LNCAP (cell line): ENCODE measurements around the gene TRAK2.

Experiments used
- TF ChIP-seq, protein P1 (sequence below): fragments of 450-650 bp; IDR thresholded peaks from 2 replicates; pipeline ENCODE4 v1.5.1; 2017; ENCODE audit warnings: mild to moderate bottlenecking

Gene TRAK2

DNA sequence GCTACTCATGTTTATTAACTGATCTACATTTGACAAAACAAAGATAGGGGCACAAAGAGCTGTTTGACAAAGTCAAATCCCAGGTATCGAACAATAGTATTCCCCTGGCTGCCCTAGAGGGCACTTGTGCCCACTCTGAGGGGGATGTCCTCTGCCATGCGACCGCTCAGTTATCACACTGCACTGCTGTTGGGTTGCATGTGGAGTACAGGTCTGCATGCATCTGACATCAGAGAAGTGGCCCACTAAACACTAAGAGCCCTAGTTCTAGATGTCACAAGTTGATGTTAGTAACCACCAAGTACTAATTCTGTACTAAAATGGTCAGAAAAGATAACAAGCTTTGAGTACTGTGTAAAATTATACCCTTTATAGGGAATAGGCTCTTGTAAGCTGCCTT, 74.0 kb downstream of the TRAK2 start:
- TF ChIP-seq, protein P1, sequence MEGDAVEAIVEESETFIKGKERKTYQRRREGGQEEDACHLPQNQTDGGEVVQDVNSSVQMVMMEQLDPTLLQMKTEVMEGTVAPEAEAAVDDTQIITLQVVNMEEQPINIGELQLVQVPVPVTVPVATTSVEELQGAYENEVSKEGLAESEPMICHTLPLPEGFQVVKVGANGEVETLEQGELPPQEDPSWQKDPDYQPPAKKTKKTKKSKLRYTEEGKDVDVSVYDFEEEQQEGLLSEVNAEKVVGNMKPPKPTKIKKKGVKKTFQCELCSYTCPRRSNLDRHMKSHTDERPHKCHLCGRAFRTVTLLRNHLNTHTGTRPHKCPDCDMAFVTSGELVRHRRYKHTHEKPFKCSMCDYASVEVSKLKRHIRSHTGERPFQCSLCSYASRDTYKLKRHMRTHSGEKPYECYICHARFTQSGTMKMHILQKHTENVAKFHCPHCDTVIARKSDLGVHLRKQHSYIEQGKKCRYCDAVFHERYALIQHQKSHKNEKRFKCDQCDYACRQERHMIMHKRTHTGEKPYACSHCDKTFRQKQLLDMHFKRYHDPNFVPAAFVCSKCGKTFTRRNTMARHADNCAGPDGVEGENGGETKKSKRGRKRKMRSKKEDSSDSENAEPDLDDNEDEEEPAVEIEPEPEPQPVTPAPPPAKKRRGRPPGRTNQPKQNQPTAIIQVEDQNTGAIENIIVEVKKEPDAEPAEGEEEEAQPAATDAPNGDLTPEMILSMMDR: no peak

DNA sequence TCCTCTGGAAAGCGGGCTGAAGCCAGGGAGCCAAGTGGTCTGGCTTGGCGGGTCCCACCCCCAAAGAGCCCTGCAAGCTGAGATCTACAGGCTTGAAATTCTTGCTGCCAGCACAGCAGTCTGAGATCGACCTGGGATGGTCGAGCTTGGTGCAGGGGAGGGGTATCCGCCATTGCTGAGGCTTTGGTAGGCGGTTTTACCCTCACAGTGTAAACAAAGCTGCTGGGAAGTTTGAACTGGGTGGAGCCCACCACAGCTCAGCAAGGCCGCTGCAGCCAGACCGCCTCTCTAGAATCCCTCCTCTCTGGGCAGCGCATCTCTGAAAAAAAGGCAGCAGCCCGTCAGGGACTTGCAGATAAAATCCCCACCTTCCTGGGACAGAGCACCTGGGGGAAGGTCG, 81.5 kb downstream of the TRAK2 start:
- TF ChIP-seq, protein P1: no peak

DNA sequence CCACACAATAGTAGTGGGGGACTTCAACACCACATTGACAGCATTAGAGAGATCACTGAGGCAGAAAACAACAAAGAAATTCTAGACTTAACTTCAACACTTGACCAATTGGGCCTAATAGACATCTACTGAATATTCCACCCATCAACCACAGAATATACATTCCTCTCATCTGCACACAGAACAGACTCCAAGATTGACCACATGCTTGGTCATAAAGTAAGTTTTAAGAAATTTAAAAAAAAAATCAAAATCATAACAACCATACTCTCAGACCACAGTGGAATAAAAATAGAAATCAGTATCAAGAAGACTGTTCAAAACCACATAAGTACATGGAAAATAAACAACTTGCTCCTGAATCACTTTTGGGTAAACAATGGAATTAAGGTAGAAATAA, 85.1 kb downstream of the TRAK2 start:
- TF ChIP-seq, protein P1: no peak

DNA sequence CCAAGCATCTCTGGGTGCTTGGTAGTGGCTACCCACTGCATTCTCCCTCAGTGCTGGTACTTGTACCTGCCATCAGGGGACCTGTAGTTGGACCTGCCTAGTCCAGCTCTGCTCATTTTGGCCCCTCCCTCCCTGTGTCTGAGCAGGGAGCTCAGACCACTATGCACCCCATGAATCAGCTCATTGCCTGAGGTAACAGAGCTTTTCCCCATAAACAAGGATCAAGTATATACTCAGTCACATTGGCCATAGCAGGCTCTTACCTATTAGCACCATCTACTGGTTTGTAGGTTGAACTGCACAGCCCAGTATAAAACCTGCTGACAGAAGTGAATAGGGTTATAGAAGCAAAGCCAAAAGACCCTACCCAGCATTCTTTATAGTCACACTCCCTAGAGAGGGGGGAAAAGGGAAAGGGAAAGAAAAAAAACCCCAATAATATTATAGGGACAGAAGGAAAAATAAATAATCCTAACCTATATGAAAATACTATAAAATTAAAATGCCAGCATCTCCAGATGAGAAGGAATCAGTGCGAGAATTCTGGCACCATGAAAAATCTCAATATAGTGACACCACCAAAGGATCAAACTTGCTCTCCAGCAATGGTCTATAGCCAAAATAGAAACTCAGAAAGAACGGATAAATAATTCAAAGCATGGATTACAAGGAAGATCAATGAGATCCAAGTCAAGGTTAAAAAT, 87.2 kb downstream of the TRAK2 start:
- TF ChIP-seq, protein P1: peak; percentile 81

DNA sequence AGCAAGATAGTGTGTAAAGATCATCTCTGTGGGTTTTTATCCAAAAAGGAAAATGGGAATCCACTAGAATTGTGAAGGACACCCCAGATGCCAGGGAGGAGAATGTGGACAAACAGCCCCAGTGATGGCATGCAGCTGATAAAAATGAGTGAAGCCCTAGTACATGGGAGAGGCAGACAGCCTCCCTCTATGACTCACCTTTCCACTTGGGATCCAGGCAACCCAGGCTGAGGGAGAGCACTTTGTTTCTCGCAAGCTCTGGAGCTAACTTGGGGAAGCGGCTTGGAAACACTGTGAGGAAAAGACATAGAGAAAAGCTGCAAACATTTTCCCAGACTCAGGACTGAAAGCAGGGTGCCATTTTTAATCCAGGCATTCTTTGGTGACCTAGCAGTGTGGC, 88.9 kb downstream of the TRAK2 start:
- TF ChIP-seq, protein P1: no peak

DNA sequence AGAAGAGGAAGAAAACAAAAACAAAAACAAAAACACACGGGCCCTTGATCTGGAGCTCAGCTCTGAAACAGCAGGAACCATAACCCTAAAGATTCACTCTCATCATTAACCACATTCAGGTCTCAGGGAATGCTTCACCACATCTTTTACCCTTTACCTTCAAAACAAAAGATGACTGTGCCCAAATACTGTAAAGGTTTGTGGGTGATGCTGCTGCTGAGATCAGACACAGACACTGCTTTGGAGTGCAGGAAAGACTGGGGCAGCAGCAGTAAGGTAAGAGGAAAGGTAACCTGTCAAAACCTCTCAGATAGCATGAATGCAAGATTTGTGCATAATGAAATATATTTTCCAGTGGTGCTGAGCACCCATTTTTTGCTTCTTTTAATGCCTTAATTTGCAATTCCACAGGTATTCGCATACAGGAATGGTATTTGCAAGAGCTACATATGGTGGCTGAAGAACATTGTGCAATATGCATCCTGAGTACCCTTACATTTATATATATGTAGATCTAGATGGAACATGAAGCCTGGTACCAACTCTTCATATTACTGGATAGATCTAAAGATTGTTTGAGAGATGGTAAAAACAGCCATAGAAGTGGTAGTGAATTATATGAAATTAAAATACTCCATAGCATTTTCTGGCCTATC, 90.1 kb downstream of the TRAK2 start:
- TF ChIP-seq, protein P1: no peak

DNA sequence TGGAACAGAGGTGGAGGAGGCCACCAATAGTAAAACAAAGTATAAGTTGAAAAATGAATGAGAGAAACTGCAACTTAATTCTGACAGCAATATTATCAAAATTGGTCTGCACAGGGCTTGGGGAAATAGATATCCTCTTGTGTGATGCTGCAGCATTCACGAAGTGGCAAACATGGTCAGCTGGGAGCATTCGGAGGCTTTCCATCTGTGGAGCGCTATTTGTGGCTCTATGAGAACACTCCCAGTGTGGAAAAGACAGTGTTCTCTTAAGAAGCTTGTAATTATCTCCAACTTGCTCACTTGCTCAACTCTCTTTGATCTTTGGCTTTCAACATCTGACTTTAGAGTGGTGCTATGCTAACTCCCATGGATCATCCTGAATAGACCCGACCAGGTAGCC, 91.0 kb downstream of the TRAK2 start:
- TF ChIP-seq, protein P1: no peak
